ENCODE data around the gene PHLDA2.

DNA sequence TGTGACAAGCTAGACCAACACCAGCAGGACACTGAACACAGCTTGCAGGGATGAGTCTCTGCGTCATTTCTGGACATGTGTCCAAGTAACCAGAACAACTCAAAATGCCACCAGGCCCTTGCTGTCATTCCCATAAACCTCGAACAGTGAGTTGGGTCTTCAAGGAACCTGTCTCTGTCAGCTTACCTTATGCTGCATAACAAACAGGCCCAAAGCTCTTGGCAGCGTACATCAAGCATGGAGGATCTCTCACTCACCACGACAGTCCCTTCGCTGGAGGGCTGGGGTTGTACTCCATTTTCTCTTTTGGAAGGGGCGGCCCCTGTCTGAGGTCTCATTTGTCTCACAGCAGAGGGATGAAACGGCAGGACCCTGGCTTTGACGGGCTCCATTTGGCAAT is 50.4 kb downstream of the PHLDA2 start:
- TF ChIP-seq POLR2A (IDR thresholded peaks at IDR 0.05): no peak
- TF ChIP-seq CTCF (IDR thresholded peaks at IDR 0.05): no peak
